ENCODE measurements around the gene TPSG1. TPM values are rescaled to one million over a fixed set of nuclear protein-coding genes. Genes with fewer than 3 reads are reported as not detected.

TPSG1 gene
- total and polyA plus RNA-seq, 12 donors = 0.06 to 0.37 TPM; not detected in 10

GRCh38 chr16:1180549-1181403, 44.3 kb downstream of the TPSG1 start:
- H3K27me3 ChIP-seq = peaks cover 0 to 59% (median 19%) of the 10 kb centered on the region in 7 donors
- H3K36me3 ChIP-seq = no peaks in the 10 kb centered on the region
- intact Hi-C loops (cut with DNase I) = no loop called here
- H3K9me3 ChIP-seq = no peaks in the 10 kb centered on the region
- no peak for TF ChIP-seq CTCF (IDR thresholded peaks at IDR 0.05)
- ATAC-seq (peak; percentile 42 to 82 (median 68)), DNase-seq (peak; percentile 71 to 74)
- peaks cover 3 to 33% (median 12%) of the 10 kb centered on the region in 9 donors for H3K4me1 ChIP-seq
- WGBS, 2 donors = 45 to 52% methylated on average over 37 to 38 of the region's 38 CpGs
- peak overlapping the region in 6 of 10 donors; percentile 48 to 72 (median 64) for H3K27ac ChIP-seq
- H3K4me3 ChIP-seq = no peak overlapping the region

- Histone ChIP-seq H3K27me3 (peaks cover 0 to 56% (median 10%) of the 10 kb centered on the region in 7 donors), H3K9me3 (no peaks in the 10 kb centered on the region), H3K4me3 (no peak overlapping the region), H3K27ac (no peak overlapping the region), H3K4me1 (peaks cover 3 to 29% (median 12%) of the 10 kb centered on the region in 9 donors), H3K36me3 (no peaks in the 10 kb centered on the region)
- no peak for ATAC-seq
- TF ChIP-seq CTCF (IDR thresholded peaks at IDR 0.05) = no peak
- no peak for DNase-seq
- WGBS, 2 donors = 76 to 83% methylated on average over 21 of the region's 21 CpGs
- intact Hi-C loops (cut with DNase I) = no loop called here
Observed at GRCh38 chr16:1178295-1178910, 46.7 kb downstream of the TPSG1 start.

GRCh38 chr16:1177750-1178149, 47.3 kb downstream of the TPSG1 start:
- Histone ChIP-seq H3K27me3 (peaks cover 0 to 50% (median 9%) of the 10 kb centered on the region in 7 donors), H3K4me3 (no peak overlapping the region), H3K9me3 (no peaks in the 10 kb centered on the region), H3K27ac (no peak overlapping the region), H3K4me1 (peaks cover 3 to 22% (median 10%) of the 10 kb centered on the region in 9 donors), H3K36me3 (no peaks in the 10 kb centered on the region)
- intact Hi-C loops (cut with DNase I) = no loop called here
- WGBS, 2 donors = 75 to 87% methylated on average over 11 to 12 of the region's 13 CpGs
- TF ChIP-seq CTCF (IDR thresholded peaks at IDR 0.05) = no peak
- no peak for ATAC-seq
- no peak for DNase-seq

GRCh38 chr16:1177053-1177452, 48.0 kb downstream of the TPSG1 start:
- Histone ChIP-seq H3K4me3 (no peak overlapping the region), H3K4me1 (peaks cover 0 to 15% (median 3%) of the 10 kb centered on the region in 9 donors), H3K27ac (no peak overlapping the region), H3K36me3 (no peaks in the 10 kb centered on the region), H3K9me3 (no peaks in the 10 kb centered on the region), H3K27me3 (peaks cover 0 to 48% (median 9%) of the 10 kb centered on the region in 7 donors)
- no peak for ATAC-seq
- WGBS, 2 donors = 68 to 71% methylated on average over 19 of the region's 19 CpGs
- no peak for DNase-seq
- intact Hi-C loops (cut with DNase I) = no loop called here
- no peak for TF ChIP-seq CTCF (IDR thresholded peaks at IDR 0.05)
